ENCODE results near the gene PEX26. TPM values are rescaled to one million over a fixed set of nuclear protein-coding genes. Genes with fewer than 3 reads are reported as not detected.

Gene PEX26
- total RNA-seq (2011; cell fraction: chromatin; rRNA removed; ENCODE audit: low replicate concordance) = 19.0 and 32.2 TPM in 2 replicates
- 21.4 and 24.3 TPM in 2 replicates for total RNA-seq (2011; cell fraction: nucleolus; rRNA removed)
- total RNA-seq (2011; cell fraction: nucleoplasm; rRNA removed) = 22.4 and 37.3 TPM in 2 replicates
- total RNA-seq (2014; rRNA removed) = 17.4 and 23.3 TPM in 2 replicates
- total RNA-seq (2014; rRNA removed; fragmentation: Illumina TruSeq; extraction: Trizol) = 14.4 and 15.6 TPM in 2 replicates
- total RNA-seq (2015; rRNA removed; fragmentation: Illumina TruSeq; extraction: Trizol) = 12.6 and 13.3 TPM in 2 replicates
- total RNA-seq (2021) = 35.8 and 39.6 TPM in 2 replicates
- polyA plus RNA-seq (2011; rRNA removed) = 19.0 and 21.9 TPM in 2 replicates
- polyA plus RNA-seq (2011; cell fraction: cytosol; rRNA removed) = 21.6 and 31.5 TPM in 2 replicates
- 17.8 and 23.4 TPM in 2 replicates for polyA plus RNA-seq (2011; cell fraction: nucleus; rRNA removed)
- 18.4 and 21.4 TPM in 2 replicates for polyA plus RNA-seq (2012)
- polyA plus RNA-seq (2014; fragmentation: Illumina TruSeq; extraction: Trizol) = 20.5 and 21.0 TPM in 2 replicates
- polyA plus RNA-seq (2014; fragmentation: Nextera tagmentation; extraction: Ambion mirVana) = under 1 TPM; 0.35 to 0.72 TPM
- polyA plus RNA-seq (2014; rRNA removed) = 19.5 and 23.1 TPM in 2 replicates
- 14.3 and 21.6 TPM in 2 replicates for polyA minus RNA-seq (2011; rRNA and poly(A)+ RNA removed)
- polyA minus RNA-seq (2011; cell fraction: cytosol; rRNA and poly(A)+ RNA removed) = 12.3 and 19.2 TPM in 2 replicates
- polyA minus RNA-seq (2011; cell fraction: nucleus; rRNA and poly(A)+ RNA removed) = 8.6 and 12.6 TPM in 2 replicates
- Bru-seq, nascent RNA = percentile 80 among the genes with signal in this experiment
- percentile 86 among the genes with signal in this experiment for BruChase-seq, experiment 1, labeled RNA remaining after a 2-hour chase
- BruChase-seq, experiment 2, labeled RNA remaining after a 6-hour chase = percentile 83 among the genes with signal in this experiment
- long read RNA-seq, experiment 1, full-length matches to known transcripts = 2 of 38 reads
- long read RNA-seq, experiment 1, partial matches to known transcripts = 1 of 38 reads
- long read RNA-seq, experiment 1, other reads (novel, unspliced or antisense) = 35 of 38 reads
- long read RNA-seq, experiment 2, full-length matches to known transcripts = 2 of 29 reads
- long read RNA-seq, experiment 2, partial matches to known transcripts = 1 of 29 reads
- long read RNA-seq, experiment 2, other reads (novel, unspliced or antisense) = 26 of 29 reads
- long read RNA-seq, experiment 3, partial matches to known transcripts = 0 of 3 reads
- long read RNA-seq, experiment 3, other reads (novel, unspliced or antisense) = 2 of 3 reads

DNA sequence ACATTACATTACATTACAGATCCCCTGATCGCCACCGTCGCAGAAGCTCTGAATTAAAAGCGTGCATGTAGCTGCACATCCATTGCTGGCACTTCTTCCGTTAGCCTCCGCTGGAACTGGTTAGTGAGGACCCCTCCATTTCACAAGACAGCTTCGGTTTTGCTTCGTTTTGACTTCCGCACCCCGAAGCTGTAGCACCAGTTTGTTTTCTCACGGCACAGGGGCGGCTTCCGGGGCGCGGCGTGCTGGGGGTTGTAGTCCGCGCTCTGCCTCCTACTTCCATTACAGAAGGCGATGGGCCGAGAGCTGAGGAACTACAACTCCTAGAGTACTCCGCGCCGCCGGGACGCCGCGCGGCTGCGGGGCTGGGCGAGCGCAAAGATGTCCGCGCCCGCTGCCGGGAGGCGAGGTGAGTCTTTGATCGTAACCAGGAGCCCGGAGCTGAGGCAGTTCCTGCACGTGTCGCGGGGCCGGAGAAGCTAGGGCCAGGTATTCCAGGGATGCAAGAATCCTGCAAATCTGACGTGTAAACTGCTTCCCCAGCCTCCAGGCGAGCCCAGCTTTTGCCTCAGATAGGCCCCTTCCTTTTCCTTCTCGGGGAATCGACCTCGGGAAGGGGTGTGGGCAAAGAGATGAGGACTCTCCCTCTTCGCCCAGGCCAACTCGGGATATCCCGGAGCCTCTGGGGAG lies at the start of gene PEX26:
Gene PEX26, plus strand, starts transcription at position 352 of the 690 bp plus-strand sequence. CDS start 387 bp downstream, outside the sequence.
- peak within 1 kb of the TSS; percentile 84 for H3K4me3 ChIP-seq
- H4K20me1 ChIP-seq (replicated peaks; ENCODE audit: control insufficient read depth, insufficient read depth, low read length) = no peaks in the 10 kb centered on the region; the same call in 1 of the 2 replicates
- peaks cover 38% of the 10 kb centered on the region for H3K79me2 ChIP-seq (ENCODE audit: control insufficient read depth, insufficient read depth, low read length)
- peaks cover 34% of the 10 kb centered on the region for H3K36me3 ChIP-seq (ENCODE audit: control insufficient read depth, insufficient read depth, low read length)
- under 1% methylated on average over 49 of the region's 50 CpGs for WGBS (ENCODE audit: insufficient coverage, low coverage, missing lambda C conversion rate)
- ChIA-PET CTCF (ENCODE audit: low intra/inter-chr PET ratio) (interaction anchor here (2.4 to 4.6 kb wide), 3 partner anchors 77 to 247 kb away, joined by 9 to 82 read pairs (median 19); no protein-coding TSS in a partner anchor), POLR2A (interaction anchor here (0.6 to 2.4 kb wide), 15 partner anchors 11 to 660 kb away, joined by 3 to 7 read pairs (median 4); partner anchors contain the start of gene MICAL3)
- H3K4me2 ChIP-seq (ENCODE audit: insufficient read depth, low read length) = peak within 1 kb of the TSS; percentile 97
- ATAC-seq = peak; percentile 99
- H3K9ac ChIP-seq (ENCODE audit: insufficient read depth in 1 of 2, low read depth in 2 of 2, low read length in 2 of 2) = peak within 1 kb of the TSS; percentile 88 to 93
- H3K4me1 ChIP-seq (replicated peaks in 1 of 2; ENCODE audit: control insufficient read depth in 2 of 2, insufficient read depth in 2 of 2, low read length in 2 of 2) = peaks cover 5 to 9% of the 10 kb centered on the region in 2 experiments; a peak in 4 of 5 replicates
- BruUV-seq (replicated peaks) = no TSS peak
- intact Hi-C loops (cut with micrococcal nuclease) (loop anchor here (2.0 to 5.0 kb wide), 5 partner anchors 50 to 291 kb away; no protein-coding TSS in a partner anchor), in situ Hi-C loops (cut with MboI) (loop anchor here (10.0 kb wide), 1 partner anchor 523 kb away; no protein-coding TSS in a partner anchor)
- FAIRE-seq = peak; percentile 88
- no peaks in the 10 kb centered on the region for H3K27me3 ChIP-seq (ENCODE audit: control insufficient read depth in 2 of 2, insufficient read depth in 2 of 2, low read length in 2 of 2)
- H2AFZ ChIP-seq (ENCODE audit: low read depth, low read length) = peak within 1 kb of the TSS; percentile 93
- peak; percentile 94 to 98 (median 95) for DNase-seq (ENCODE audit: extremely low read depth in 1 of 4, low spot score in 3 of 4)
- H3K9me3 ChIP-seq (replicated peaks; ENCODE audit: control insufficient read depth, insufficient read depth, low read depth, low read length) = no peaks in the 10 kb centered on the region
- peak within 1 kb of the TSS; percentile 70 for H3K27ac ChIP-seq (ENCODE audit: extremely low read depth, low read depth, low read length)
- H3K9me1 ChIP-seq (ENCODE audit: control insufficient read depth, insufficient read depth, low read length) = no peaks in the 10 kb centered on the region
- TF ChIP-seq SP2 (IDR thresholded peaks at IDR 0.05; ENCODE audit: extremely low read depth, low read depth, low read length, poor library complexity, severe bottlenecking) (no peak), XRCC5 (IDR thresholded peaks at IDR 0.05; ENCODE audit: low read depth, low read length) (0 out of 2 replicates have a peak, but pooled peaks have one; percentile 61), DDX20 (tag; IDR thresholded peaks at IDR 0.05; ENCODE audit: low read depth) (no peak), TBP (optimal IDR thresholded peaks at IDR 0.05; ENCODE audit: low read depth, low read length) (peak; percentile 74), MEF2D (tag; conservative IDR thresholded peaks at IDR 0.05; ENCODE audit: low read depth) (no peak), NFRKB (IDR thresholded peaks at IDR 0.05; ENCODE audit: low read depth) (0 out of 2 replicates have a peak, but pooled peaks have one; percentile 50), TAF1 (IDR thresholded peaks at IDR 0.05; ENCODE audit: control insufficient read depth, extremely low read depth, insufficient read depth, low read length, severe bottlenecking) (peak; percentile 66), KLF6 (CRISPR knock-in tag; IDR thresholded peaks at IDR 0.05; ENCODE audit: borderline replicate concordance) (peak; percentile 48; the same call in 1 of the 2 replicates), SAP30 (IDR thresholded peaks at IDR 0.05; ENCODE audit: borderline replicate concordance, insufficient read depth, low read depth, low read length, poor library complexity, severe bottlenecking) (peak; percentile 91), ZFX (CRISPR knock-in tag; IDR thresholded peaks at IDR 0.05) (peak; percentile 77)
- TF ChIP-seq, protein P1, sequence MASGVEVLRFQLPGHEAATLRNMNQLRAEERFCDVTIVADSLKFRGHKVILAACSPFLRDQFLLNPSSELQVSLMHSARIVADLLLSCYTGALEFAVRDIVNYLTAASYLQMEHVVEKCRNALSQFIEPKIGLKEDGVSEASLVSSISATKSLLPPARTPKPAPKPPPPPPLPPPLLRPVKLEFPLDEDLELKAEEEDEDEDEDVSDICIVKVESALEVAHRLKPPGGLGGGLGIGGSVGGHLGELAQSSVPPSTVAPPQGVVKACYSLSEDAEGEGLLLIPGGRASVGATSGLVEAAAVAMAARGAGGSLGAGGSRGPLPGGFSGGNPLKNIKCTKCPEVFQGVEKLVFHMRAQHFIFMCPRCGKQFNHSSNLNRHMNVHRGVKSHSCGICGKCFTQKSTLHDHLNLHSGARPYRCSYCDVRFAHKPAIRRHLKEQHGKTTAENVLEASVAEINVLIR (CRISPR knock-in tag; IDR thresholded peaks at IDR 0.05) = peak; percentile 52; the same call in 1 of the 2 replicates
- TF ChIP-seq, protein P2, sequence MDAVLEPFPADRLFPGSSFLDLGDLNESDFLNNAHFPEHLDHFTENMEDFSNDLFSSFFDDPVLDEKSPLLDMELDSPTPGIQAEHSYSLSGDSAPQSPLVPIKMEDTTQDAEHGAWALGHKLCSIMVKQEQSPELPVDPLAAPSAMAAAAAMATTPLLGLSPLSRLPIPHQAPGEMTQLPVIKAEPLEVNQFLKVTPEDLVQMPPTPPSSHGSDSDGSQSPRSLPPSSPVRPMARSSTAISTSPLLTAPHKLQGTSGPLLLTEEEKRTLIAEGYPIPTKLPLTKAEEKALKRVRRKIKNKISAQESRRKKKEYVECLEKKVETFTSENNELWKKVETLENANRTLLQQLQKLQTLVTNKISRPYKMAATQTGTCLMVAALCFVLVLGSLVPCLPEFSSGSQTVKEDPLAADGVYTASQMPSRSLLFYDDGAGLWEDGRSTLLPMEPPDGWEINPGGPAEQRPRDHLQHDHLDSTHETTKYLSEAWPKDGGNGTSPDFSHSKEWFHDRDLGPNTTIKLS (IDR thresholded peaks at IDR 0.05; ENCODE audit: borderline replicate concordance, low read depth) = peak; percentile 91
